ENCODE data around the gene CST6. TPM values are rescaled to one million over a fixed set of nuclear protein-coding genes. Genes with fewer than 3 reads are reported as not detected.

The CST6 gene
- total and polyA plus RNA-seq, 7 donors: 0.13 to 18.7 (median 0.47) TPM; not detected in 2

DNA sequence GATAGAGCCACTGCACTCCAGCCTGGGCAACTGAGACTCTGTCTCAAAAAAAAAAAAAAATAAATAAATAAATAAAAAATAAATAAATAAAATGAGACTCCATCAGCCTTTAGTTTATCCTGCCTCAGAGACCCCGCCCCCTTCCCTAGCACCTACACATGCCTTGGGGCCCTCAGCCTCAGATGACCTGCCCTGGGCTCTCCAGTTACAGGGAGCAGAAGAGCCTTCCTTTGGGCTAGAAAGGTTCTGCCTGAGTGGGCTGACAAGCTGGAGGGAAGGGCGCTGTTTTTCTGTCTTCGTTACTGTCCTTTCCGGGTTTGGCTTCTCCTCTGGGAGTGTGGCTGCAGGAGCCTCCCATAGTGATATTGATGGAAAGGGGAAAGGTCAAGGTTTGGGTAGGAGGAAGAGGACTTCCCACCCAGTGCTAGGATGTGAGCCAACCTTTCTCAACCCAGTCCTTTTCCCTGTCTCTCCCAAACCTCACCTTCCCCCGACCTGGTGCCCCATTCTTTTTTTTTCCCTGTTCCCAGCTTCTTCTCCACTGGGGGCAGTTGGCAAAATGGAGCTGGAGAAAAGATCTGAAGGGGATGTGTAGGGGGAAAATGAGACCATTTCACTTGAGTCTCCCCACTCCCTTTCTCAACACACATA is 38.9 kb downstream of the CST6 start:
- no peak for ATAC-seq
- H3K4me3 ChIP-seq: no peak overlapping the region
- TF ChIP-seq, protein P1, sequence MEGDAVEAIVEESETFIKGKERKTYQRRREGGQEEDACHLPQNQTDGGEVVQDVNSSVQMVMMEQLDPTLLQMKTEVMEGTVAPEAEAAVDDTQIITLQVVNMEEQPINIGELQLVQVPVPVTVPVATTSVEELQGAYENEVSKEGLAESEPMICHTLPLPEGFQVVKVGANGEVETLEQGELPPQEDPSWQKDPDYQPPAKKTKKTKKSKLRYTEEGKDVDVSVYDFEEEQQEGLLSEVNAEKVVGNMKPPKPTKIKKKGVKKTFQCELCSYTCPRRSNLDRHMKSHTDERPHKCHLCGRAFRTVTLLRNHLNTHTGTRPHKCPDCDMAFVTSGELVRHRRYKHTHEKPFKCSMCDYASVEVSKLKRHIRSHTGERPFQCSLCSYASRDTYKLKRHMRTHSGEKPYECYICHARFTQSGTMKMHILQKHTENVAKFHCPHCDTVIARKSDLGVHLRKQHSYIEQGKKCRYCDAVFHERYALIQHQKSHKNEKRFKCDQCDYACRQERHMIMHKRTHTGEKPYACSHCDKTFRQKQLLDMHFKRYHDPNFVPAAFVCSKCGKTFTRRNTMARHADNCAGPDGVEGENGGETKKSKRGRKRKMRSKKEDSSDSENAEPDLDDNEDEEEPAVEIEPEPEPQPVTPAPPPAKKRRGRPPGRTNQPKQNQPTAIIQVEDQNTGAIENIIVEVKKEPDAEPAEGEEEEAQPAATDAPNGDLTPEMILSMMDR (IDR thresholded peaks at IDR 0.05): no peak
- H3K27me3 ChIP-seq (ENCODE audit: insufficient read depth in 3 of 3, low read length in 2 of 3): peaks cover 0 to 7% (median 4%) of the 10 kb centered on the region in 3 donors
- DNase-seq: no peak
- H3K9me3 ChIP-seq: no peaks in the 10 kb centered on the region
- intact Hi-C loops (cut with DNase I): no loop called here
- H3K27ac ChIP-seq: peak overlapping the region; percentile 84
- 80 to 85% (median 83%) methylated on average over 5 of the region's 5 CpGs for whole genome bisulfite sequencing, 3 donors
- peaks cover 5% of the 10 kb centered on the region for H3K4me1 ChIP-seq
- peaks cover 0 to 26% of the 10 kb centered on the region in 2 donors for H3K36me3 ChIP-seq (ENCODE audit: insufficient read depth in 1 of 2, low read depth in 1 of 2)

DNA sequence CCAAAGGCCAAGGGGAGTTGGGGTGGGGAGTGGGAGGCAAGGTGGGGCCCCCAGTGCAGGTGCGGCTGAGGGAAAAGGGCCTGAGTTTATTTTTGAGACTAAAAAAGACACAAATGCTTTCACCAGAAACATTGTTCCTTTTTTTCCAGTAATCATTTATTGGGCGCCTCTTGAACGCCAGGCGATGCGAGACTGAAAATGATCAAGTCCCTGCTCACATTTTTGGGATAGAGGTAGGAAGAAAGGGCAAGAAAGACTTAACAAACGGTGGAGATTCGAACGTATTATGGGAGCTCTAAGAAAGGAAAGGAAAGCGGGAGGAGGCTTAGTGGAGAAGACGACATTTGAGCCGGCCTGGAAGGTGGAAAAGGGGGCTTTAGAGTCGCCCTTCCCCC is 39.6 kb downstream of the CST6 start:
- no peak for ATAC-seq
- Histone ChIP-seq H3K4me1 (peaks cover 5% of the 10 kb centered on the region), H3K36me3 (ENCODE audit: insufficient read depth in 1 of 2, low read depth in 1 of 2) (peaks cover 0 to 33% of the 10 kb centered on the region in 2 donors), H3K4me3 (peak overlapping the region; percentile 94), H3K27ac (peak overlapping the region; percentile 84), H3K27me3 (ENCODE audit: insufficient read depth in 3 of 3, low read length in 2 of 3) (peaks cover 0 to 7% (median 4%) of the 10 kb centered on the region in 3 donors), H3K9me3 (no peaks in the 10 kb centered on the region)
- no peak for DNase-seq
- 23 to 26% (median 25%) methylated on average over 12 of the region's 12 CpGs for WGBS, 3 donors
- intact Hi-C loops (cut with DNase I): no loop called here
- TF ChIP-seq, protein P1 (IDR thresholded peaks at IDR 0.05): no peak

DNA sequence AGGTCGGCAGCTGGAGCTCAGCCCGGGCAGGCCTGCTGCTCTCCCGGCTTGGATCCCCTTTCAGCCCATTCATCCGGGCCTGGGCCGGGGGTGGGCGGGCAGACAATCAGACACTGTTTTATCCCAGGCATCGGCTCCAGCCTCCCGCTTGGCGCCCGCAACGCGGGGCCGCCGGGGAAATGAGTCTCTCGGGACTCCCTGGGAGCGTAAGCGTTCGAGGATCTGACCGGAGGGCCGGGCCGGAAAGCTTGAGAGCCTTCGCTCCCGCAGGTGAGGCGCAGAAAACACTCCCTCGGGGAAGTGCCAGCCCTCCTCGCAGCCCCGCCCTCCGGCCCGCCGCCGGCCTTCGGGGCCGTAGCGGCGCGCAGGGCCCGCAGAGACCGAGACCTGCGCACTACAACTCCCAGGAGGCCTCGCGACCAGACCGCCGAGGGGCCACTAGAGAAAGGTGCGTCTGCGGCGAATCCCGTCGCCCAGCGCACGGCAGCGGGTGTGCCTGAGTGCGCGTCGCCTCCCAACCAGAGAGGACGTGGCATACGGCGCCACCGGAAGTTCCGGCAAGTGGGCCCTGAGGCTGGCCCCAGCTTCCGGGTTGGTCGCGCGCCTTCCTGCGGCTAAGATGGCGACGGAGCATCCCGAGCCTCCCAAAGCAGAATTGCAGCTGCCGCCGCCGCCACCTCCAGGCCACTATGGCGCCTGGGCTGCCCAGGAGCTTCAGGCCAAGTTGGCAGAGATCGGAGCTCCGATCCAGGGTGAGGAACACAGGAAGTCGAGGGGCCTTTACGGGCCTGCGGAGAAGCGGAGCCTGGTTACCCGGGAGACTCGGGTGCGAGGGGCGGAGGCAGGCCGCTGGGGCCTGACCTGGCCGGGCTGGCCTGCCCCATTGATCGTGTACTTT is 40.2 kb downstream of the CST6 start, which contains the start of gene SF3B2:
Gene SF3B2 (plus strand): TSS at position 599 of the 898 bp plus-strand sequence. CDS start 21 bp downstream, at position 620.
- Histone ChIP-seq H3K27ac (peak within 1 kb of the TSS; percentile 84), H3K36me3 (ENCODE audit: insufficient read depth in 1 of 2, low read depth in 1 of 2) (peaks cover 0 to 39% of the 10 kb centered on the region in 2 donors), H3K4me3 (peak within 1 kb of the TSS; percentile 94), H3K27me3 (ENCODE audit: insufficient read depth in 3 of 3, low read length in 2 of 3) (peaks cover 0 to 7% (median 4%) of the 10 kb centered on the region in 3 donors), H3K9me3 (no peaks in the 10 kb centered on the region), H3K4me1 (peaks cover 5% of the 10 kb centered on the region)
- 0% methylated on average over 76 to 84 of the region's 84 CpGs for WGBS, 3 donors
- TF ChIP-seq, protein P1 (IDR thresholded peaks at IDR 0.05): no peak
- DNase-seq (peak; percentile 98 to 99), ATAC-seq (peak; percentile 99)
- intact Hi-C loops (cut with DNase I): no loop called here

DNA sequence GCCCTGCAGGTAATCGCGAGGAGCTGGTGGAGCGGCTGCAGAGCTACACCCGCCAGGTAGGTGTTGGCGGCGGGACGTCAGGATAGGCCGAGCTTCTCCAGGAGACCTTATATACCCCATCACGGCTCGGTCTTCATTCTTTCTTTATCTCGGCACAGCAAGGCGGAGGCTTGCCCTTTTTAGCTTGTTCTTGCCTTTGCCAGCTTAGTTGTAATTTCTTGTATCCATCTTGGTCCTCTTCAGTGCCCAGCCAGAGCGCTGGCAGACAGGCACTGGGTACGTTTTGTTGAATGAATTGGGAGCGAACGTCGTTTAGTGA is 40.8 kb downstream of the CST6 start:
- intact Hi-C loops (cut with DNase I): no loop called here
- ATAC-seq: peak in 1 of 4 donors; percentile 0
- peak overlapping the region; percentile 94 for H3K4me3 ChIP-seq
- DNase-seq: no peak
- TF ChIP-seq, protein P1 (IDR thresholded peaks at IDR 0.05): no peak
- H3K27me3 ChIP-seq (ENCODE audit: insufficient read depth in 3 of 3, low read length in 2 of 3): peaks cover 0 to 7% (median 4%) of the 10 kb centered on the region in 3 donors
- H3K9me3 ChIP-seq: no peaks in the 10 kb centered on the region
- whole genome bisulfite sequencing, 3 donors: 1% methylated on average over 17 of the region's 17 CpGs
- H3K4me1 ChIP-seq: peaks cover 5% of the 10 kb centered on the region
- peak overlapping the region; percentile 84 for H3K27ac ChIP-seq
- peaks cover 0 to 45% of the 10 kb centered on the region in 2 donors for H3K36me3 ChIP-seq (ENCODE audit: insufficient read depth in 1 of 2, low read depth in 1 of 2)

Measured in psoas muscle (tissue), 8 donors.